CD4-positive, alpha-beta memory T cell (primary cell): Measurements from ENCODE around the gene IRF8. TPM values are rescaled to one million over a fixed set of nuclear protein-coding genes. Genes with fewer than 3 reads are reported as not detected.
A peak's percentile ranks its signal among the peaks of the same experiment; 100 is the strongest.

Source experiments
- CTCF ChIA-PET: fragments of 350-600 bp; sonication (Branson Sonifier 250); formaldehyde crosslinking; loops from one replicate; lab custom pipeline; 2021; ENCODE audit warnings: inconsistent platforms; ENCODE audit not compliant: partially characterized antibody; lab: Charles Lee
- POLR2A ChIA-PET: fragments of 350-600 bp; sonication (Branson Sonifier 250); formaldehyde crosslinking; loops from one replicate; lab custom pipeline; 2021; ENCODE audit not compliant: partially characterized antibody; lab: Charles Lee
- DNase-seq, 5 donors: peaks; one replicate each; pipeline versions ENCODE4 v3.0.0 to v3.0.0-alpha.2; 2020 to 2022; ENCODE audit warnings: mixed read lengths in 1 of 5
- H3K27ac ChIP-seq: one replicate; pipeline ENCODE4 v1.7.0; 2013; ENCODE audit warnings: low read depth, low read length
- H3K27me3 ChIP-seq: 2 replicates; pipeline ENCODE4 v1.7.0; 2013; ENCODE audit warnings: mild to moderate bottlenecking, low read length, moderate library complexity; ENCODE audit not compliant: insufficient read depth
- H3K36me3 ChIP-seq: 2 replicates; pipeline ENCODE4 v1.7.0; 2013; ENCODE audit warnings: mild to moderate bottlenecking, low read length, moderate library complexity; ENCODE audit not compliant: insufficient read depth
- H3K4me1 ChIP-seq: 2 replicates; pipeline ENCODE4 v1.7.0; 2013; ENCODE audit warnings: mild to moderate bottlenecking, low read length, moderate library complexity; ENCODE audit not compliant: insufficient read depth
- H3K4me3 ChIP-seq, 2 donors: one replicate each; pipeline ENCODE4 v1.7.0; 2013; ENCODE audit warnings: low read length in 2 of 2, mild to moderate bottlenecking in 1 of 2
- H3K9me3 ChIP-seq, 2 donors: one replicate each; pipeline ENCODE4 v1.7.0; 2013; ENCODE audit warnings: low read length in 2 of 2, control low read depth in 1 of 2; ENCODE audit not compliant: control insufficient read depth in 1 of 2
- H3K27ac Mint-ChIP-seq, 7 donors: one replicate each; pipeline ENCODE4 v1.8.0; 2020 to 2021; ENCODE audit warnings: mixed read lengths in 7 of 7, mild to moderate bottlenecking in 6 of 7, inconsistent platforms in 3 of 7, moderate library complexity in 3 of 7
- H3K27me3 Mint-ChIP-seq, 2 donors: one replicate each; pipeline ENCODE4 v1.8.0; 2020 to 2021; ENCODE audit warnings: mixed read lengths in 2 of 2
- H3K36me3 Mint-ChIP-seq, 2 donors: one replicate each; pipeline ENCODE4 v1.8.0; 2020 to 2021; ENCODE audit warnings: mixed read lengths in 2 of 2, inconsistent platforms in 1 of 2, mild to moderate bottlenecking in 1 of 2
- H3K4me1 Mint-ChIP-seq, 4 donors: one replicate each; pipeline ENCODE4 v1.8.0; 2020 to 2021; ENCODE audit warnings: mixed read lengths in 4 of 4, mild to moderate bottlenecking in 1 of 4
- H3K4me3 Mint-ChIP-seq, 8 donors: one replicate each; pipeline ENCODE4 v1.8.0; 2020 to 2021; ENCODE audit warnings: mixed read lengths in 8 of 8, mild to moderate bottlenecking in 7 of 8, moderate library complexity in 6 of 8, inconsistent platforms in 3 of 8
- H3K9me3 Mint-ChIP-seq, 8 donors: one replicate each; pipeline ENCODE4 v1.8.0; 2020 to 2021; ENCODE audit warnings: mixed read lengths in 8 of 8, mild to moderate bottlenecking in 5 of 8, inconsistent platforms in 3 of 8, moderate library complexity in 1 of 8
- intact Hi-C: fragments of 100-400 bp; cut with micrococcal nuclease; formaldehyde crosslinking; loops from one replicate; pipeline ENCODE4 v1.15.1; 2023
- polyA plus RNA-seq, 2 donors: library from polyadenylated mRNA; unstranded; fragments of 300-500 nt; fragmentation: Illumina TruSeq; gene quantifications; one replicate each; pipeline ENCODE4 v1.2.3, GENCODE V29; 2021
- total RNA-seq, 2 experiments: library from RNA; stranded (reverse); gene quantifications; one replicate each; pipeline ENCODE4 v1.2.3, GENCODE V29; 2021

The IRF8 gene
- total and polyA plus RNA-seq, 4 experiments from 2014 or later, result 0.48 to 4.0 (median 1.4) TPM

DNA sequence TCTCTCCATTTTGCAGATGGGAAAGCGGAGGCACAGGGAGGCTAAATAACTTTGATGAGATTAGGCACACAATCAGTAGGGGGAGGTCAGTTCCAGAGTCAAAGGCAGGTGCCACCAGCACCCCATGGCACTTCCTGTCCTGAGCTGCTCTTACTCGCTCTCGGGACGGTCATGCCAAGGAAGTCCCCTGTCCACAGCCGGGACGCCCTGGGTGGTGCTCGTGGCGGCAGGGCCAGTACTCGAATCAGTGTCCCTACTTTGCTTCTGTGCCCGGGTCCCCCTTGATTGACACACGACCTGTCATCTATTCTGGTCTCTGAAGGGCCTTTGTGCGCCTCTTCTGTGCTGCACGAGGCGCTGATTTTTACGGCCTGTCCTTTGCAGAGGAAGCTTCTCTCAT lies 31.3 kb downstream of the IRF8 start:
- ChIA-PET CTCF (interaction anchor here (0.6 kb wide), 1 partner anchor 1817 kb away, joined by 3 read pairs; no protein-coding TSS in a partner anchor), POLR2A (no interaction called here)
- Histone ChIP-seq H3K27ac (no peak overlapping the region), H3K4me1 (peaks cover 6% of the 10 kb centered on the region), H3K4me3 (no peak overlapping the region), H3K36me3 (no peaks in the 10 kb centered on the region), H3K27me3 (no peaks in the 10 kb centered on the region), H3K9me3 (no peaks in the 10 kb centered on the region)
- Mint-ChIP-seq H3K36me3 (no peaks in the 10 kb centered on the region), H3K4me1 (peaks cover 6 to 22% (median 13%) of the 10 kb centered on the region in 4 donors), H3K27me3 (peaks cover 0 to 2% of the 10 kb centered on the region in 2 donors), H3K27ac (no peak overlapping the region), H3K4me3 (no peak overlapping the region), H3K9me3 (no peaks in the 10 kb centered on the region)
- no peak for DNase-seq
- intact Hi-C loops, result no loop called here

- CTCF ChIA-PET, result no interaction called here
Observed at GRCh38 chr16:85931596-85932402, 32.8 kb downstream of the IRF8 start.

GRCh38 chr16:85934210-85934609 lies 35.2 kb downstream of the IRF8 start:
- ChIA-PET CTCF (interaction anchor here (3.0 kb wide), 1 partner anchor 53 kb away, joined by 20 read pairs; no protein-coding TSS in a partner anchor), POLR2A (no interaction called here)
- intact Hi-C loops, result no loop called here
- Histone ChIP-seq H3K4me1 (peaks cover 34% of the 10 kb centered on the region), H3K27me3 (no peaks in the 10 kb centered on the region), H3K4me3 (no peak overlapping the region), H3K27ac (no peak overlapping the region), H3K36me3 (no peaks in the 10 kb centered on the region), H3K9me3 (no peaks in the 10 kb centered on the region)
- Mint-ChIP-seq H3K4me3 (no peak overlapping the region), H3K27me3 (peaks cover 0 to 2% of the 10 kb centered on the region in 2 donors), H3K36me3 (no peaks in the 10 kb centered on the region), H3K4me1 (peaks cover 28 to 49% (median 37%) of the 10 kb centered on the region in 4 donors), H3K27ac (peak overlapping the region in 5 of 7 donors; percentile 9 to 73 (median 61)), H3K9me3 (no peaks in the 10 kb centered on the region)
- no peak for DNase-seq

More at GRCh38 chr16:85931596-85932402, 32.8 kb downstream of the IRF8 start:
- H3K36me3 ChIP-seq, result no peaks in the 10 kb centered on the region
- no peak for DNase-seq
- POLR2A ChIA-PET, result no interaction called here
- H3K4me1 ChIP-seq, result peaks cover 20% of the 10 kb centered on the region
- H3K9me3 ChIP-seq, result no peaks in the 10 kb centered on the region
- Mint-ChIP-seq H3K4me1 (peaks cover 20 to 37% (median 28%) of the 10 kb centered on the region in 4 donors), H3K9me3 (no peaks in the 10 kb centered on the region), H3K27me3 (peaks cover 0 to 2% of the 10 kb centered on the region in 2 donors), H3K4me3 (no peak overlapping the region), H3K36me3 (no peaks in the 10 kb centered on the region), H3K27ac (peak overlapping the region in 1 of 7 donors; percentile 85)
- intact Hi-C loops, result no loop called here
- H3K4me3 ChIP-seq, result no peak overlapping the region
- no peak overlapping the region for H3K27ac ChIP-seq
- H3K27me3 ChIP-seq, result no peaks in the 10 kb centered on the region

DNA sequence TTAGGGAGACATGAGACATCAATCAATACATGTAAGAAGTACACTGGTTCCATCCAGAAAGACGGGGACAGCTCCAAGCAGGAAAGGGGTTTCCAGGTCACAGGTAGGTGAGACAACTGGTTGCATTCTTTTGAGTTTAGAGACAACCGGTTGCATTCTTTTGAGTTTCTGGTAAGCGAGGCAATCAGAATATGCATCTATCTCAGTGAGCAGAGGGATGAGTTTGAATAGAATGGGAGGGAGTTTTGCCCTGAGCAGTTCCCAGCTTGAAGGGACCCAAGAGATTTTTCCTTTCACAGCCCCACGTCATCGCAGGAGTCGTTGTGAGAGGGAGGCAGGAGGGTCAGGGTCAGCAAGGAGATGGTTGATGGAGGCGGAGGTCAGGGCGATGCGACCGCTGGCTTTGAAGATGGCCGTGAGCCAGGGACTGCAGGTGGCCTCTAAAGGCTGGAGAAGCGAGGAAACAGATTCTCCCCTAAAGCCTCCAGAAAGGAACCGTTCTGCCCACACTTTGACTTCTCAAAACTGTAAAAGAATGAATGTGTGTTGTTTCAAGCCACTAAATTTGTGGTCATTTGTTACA lies 36.5 kb downstream of the IRF8 start:
- Mint-ChIP-seq H3K27me3 (no peaks in the 10 kb centered on the region), H3K4me3 (peak overlapping the region; percentile 69 to 91 (median 76)), H3K9me3 (no peaks in the 10 kb centered on the region), H3K4me1 (peaks cover 28 to 52% (median 37%) of the 10 kb centered on the region in 4 donors), H3K36me3 (no peaks in the 10 kb centered on the region), H3K27ac (peak overlapping the region; percentile 85 to 98 (median 95))
- Histone ChIP-seq H3K4me1 (peaks cover 34% of the 10 kb centered on the region), H3K27me3 (no peaks in the 10 kb centered on the region), H3K27ac (peak overlapping the region; percentile 55), H3K36me3 (no peaks in the 10 kb centered on the region), H3K9me3 (no peaks in the 10 kb centered on the region), H3K4me3 (peak overlapping the region in 1 of 2 donors; percentile 28)
- ChIA-PET CTCF (interaction anchor here (0.7 to 3.0 kb wide), 3 partner anchors 33 to 114 kb away, joined by 4 to 20 read pairs (median 9); no protein-coding TSS in a partner anchor), POLR2A (interaction anchor here (0.5 to 1.1 kb wide), 4 partner anchors 11 to 382 kb away, joined by 3 to 4 read pairs (median 3); no protein-coding TSS in a partner anchor)
- DNase-seq, result no peak
- intact Hi-C loops, result no loop called here

DNA sequence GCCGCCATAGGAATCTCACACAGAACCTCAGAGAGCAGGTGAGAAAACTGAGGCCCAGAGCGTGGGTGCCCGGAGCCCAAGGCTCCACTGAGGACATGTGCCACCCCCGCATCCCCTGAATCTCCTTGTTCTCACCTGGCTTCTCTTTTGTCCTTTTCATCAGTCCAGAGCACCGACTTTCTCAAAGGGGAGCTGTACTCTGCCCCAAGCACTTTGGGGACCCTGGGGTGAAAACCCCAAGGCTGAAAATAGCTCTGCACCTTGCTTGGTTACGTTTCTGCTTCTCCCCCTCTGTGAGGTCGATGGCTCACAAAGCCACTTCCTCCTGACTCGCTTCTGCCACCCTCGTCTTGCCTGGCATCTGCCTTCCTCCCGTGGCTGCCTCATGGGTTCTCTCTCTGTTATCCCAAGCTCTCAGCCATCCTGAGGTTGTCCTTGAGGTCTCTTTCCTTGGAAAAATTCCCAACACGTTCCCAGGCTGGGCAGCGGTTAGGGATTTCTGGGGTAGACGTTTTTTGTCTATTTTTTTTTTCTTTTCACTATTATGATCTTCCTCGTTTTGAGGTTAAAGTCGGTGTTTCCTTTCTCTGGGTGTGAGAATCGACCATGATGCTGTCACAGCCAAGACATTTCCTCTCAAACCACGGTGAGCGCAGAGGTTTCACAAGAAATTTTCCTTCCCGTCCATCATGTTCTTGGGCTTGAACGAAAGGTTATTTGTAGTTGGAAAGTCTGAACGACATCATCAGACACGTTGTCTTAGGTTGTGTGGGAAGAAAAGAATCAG lies 37.2 kb downstream of the IRF8 start:
- POLR2A ChIA-PET, result interaction anchor here (1.0 to 1.1 kb wide), 3 partner anchors 11 to 383 kb away, joined by 3 to 4 read pairs (median 3); no protein-coding TSS in a partner anchor
- CTCF ChIA-PET, result interaction anchor here (0.7 to 3.0 kb wide), 3 partner anchors 34 to 115 kb away, joined by 4 to 20 read pairs (median 9); no protein-coding TSS in a partner anchor

GRCh38 chr16:85936816-85937215 lies 37.9 kb downstream of the IRF8 start:
- intact Hi-C loops, result loop anchor here (1.0 to 2.0 kb wide), 3 partner anchors 34 to 138 kb away; partner anchors contain the start of genes COX4I1 and EMC8
- peak in 1 of 5 donors; percentile 52 for DNase-seq
- Histone ChIP-seq H3K4me1 (peaks cover 34% of the 10 kb centered on the region), H3K27me3 (no peaks in the 10 kb centered on the region), H3K36me3 (no peaks in the 10 kb centered on the region), H3K27ac (peak overlapping the region; percentile 55), H3K9me3 (no peaks in the 10 kb centered on the region), H3K4me3 (peak overlapping the region; percentile 28 to 49)
- ChIA-PET CTCF (interaction anchor here (1.4 kb wide), 1 partner anchor 116 kb away, joined by 9 read pairs; no protein-coding TSS in a partner anchor), POLR2A (no interaction called here)
- peak overlapping the region; percentile 85 to 98 (median 95) for H3K27ac Mint-ChIP-seq
- no peaks in the 10 kb centered on the region for H3K9me3 Mint-ChIP-seq
- no peaks in the 10 kb centered on the region for H3K27me3 Mint-ChIP-seq
- H3K4me1 Mint-ChIP-seq, result peaks cover 28 to 52% (median 37%) of the 10 kb centered on the region in 4 donors
- peak overlapping the region; percentile 69 to 91 (median 76) for H3K4me3 Mint-ChIP-seq
- no peaks in the 10 kb centered on the region for H3K36me3 Mint-ChIP-seq

More for the DNA sequence above, 37.2 kb downstream of the IRF8 start:
- Mint-ChIP-seq H3K36me3 (no peaks in the 10 kb centered on the region), H3K4me3 (peak overlapping the region; percentile 69 to 91 (median 76)), H3K4me1 (peaks cover 28 to 52% (median 37%) of the 10 kb centered on the region in 4 donors), H3K27ac (peak overlapping the region; percentile 85 to 98 (median 95)), H3K27me3 (no peaks in the 10 kb centered on the region), H3K9me3 (no peaks in the 10 kb centered on the region)
- intact Hi-C loops, result loop anchor here (1.0 to 2.0 kb wide), 3 partner anchors 33 to 137 kb away; partner anchors contain the start of genes COX4I1 and EMC8
- Histone ChIP-seq H3K9me3 (no peaks in the 10 kb centered on the region), H3K4me1 (peaks cover 34% of the 10 kb centered on the region), H3K4me3 (peak overlapping the region; percentile 28 to 49), H3K27me3 (no peaks in the 10 kb centered on the region), H3K27ac (peak overlapping the region; percentile 55), H3K36me3 (no peaks in the 10 kb centered on the region)
- peak; percentile 68 to 83 (median 77) for DNase-seq
